ENCODE data around the gene ADD3. TPM values are rescaled to one million over a fixed set of nuclear protein-coding genes. Genes with fewer than 3 reads are reported as not detected.

The ADD3 gene
- total and polyA plus RNA-seq, 5 experiments from 2014 or later: 332 to 405 (median 358) TPM

DNA sequence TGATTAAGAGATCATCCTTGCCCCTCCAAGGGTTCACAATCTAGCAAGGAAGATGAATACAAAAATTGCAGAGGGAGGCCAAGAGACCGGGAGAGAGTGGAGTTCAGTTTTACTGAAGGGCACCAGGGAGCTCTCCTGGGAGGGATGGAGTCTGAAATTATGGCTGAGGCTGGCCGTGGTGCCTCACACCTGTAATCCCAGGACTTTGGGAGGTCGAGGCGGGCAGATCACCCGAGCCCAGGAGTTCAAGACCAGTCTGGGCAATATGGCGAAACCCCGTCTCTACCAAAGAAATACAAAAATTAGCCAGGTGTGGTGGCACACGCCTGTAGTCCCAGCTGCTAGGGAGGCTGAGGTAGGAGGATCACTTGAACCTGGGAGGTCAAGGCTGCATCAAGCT is 148.3 kb downstream of the ADD3 start:
- peak overlapping the region in 5 of 10 donors; percentile 30 to 63 (median 43) for H3K27ac Mint-ChIP-seq
- H3K27me3 Mint-ChIP-seq: peaks cover 44 to 98% (median 72%) of the 10 kb centered on the region in 5 donors
- H3K36me3 Mint-ChIP-seq: peaks cover 0 to 2% (median 0%) of the 10 kb centered on the region in 3 donors
- POLR2A ChIA-PET: interaction anchor here (0.5 to 1.8 kb wide), 6 partner anchors 9 to 150 kb away, joined by 3 to 6 read pairs (median 4); partner anchors contain the start of gene MXI1
- peak overlapping the region in 6 of 10 donors; percentile 22 to 81 (median 46) for H3K4me3 Mint-ChIP-seq
- peaks cover 12 to 59% (median 27%) of the 10 kb centered on the region in 4 donors for H3K4me1 Mint-ChIP-seq
- no peak for ATAC-seq
- no peak for DNase-seq
- H3K9me3 Mint-ChIP-seq: peaks cover 0 to 1% (median 0%) of the 10 kb centered on the region in 9 donors

DNA sequence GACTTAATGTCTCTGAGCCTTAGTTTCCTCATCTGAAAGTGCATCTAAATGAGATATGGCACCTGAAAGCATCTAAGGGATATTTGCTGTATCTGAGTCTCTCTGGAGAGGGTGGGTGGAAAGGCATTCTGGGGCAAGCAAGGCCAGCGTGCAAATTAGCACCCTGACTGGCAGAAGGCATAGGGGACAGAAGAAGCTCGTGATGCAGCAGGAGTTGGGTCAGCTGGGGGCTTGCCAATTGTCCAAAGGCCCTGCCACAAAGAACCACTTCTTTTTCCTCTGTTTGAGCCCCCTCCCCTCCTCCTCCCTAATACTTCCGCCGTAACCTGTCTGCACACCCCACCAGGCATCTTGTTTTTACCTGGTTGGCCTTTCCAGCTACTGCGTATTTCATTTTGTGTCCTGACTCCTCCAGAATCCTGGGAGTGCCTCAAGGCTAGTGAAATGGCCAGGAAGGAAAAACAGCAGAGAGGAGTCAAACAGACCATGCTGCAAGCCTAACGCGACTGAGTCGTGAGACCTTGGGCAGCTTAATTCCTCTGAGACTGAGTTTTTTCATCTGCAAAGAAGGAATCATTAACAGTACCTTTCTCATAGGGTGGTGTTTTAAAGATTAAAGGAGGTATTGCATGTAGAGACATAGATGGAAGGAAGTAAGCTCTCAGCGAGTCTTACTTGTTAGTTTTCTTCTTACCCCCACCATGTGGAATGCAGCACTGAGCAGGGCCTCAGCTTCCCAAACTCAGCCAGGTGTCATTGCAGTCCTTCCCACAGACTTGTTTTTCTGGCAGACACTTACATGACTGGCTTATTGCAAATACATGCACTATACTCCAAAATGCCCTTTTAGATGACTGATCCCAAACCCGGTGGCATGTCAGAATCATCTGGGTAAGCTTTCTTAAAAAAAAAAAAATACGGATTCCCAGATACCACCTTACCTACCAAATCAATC is 150.5 kb downstream of the ADD3 start:
- Mint-ChIP-seq H3K4me1 (peaks cover 11 to 48% (median 27%) of the 10 kb centered on the region in 4 donors), H3K9me3 (peaks cover 0 to 1% (median 0%) of the 10 kb centered on the region in 9 donors), H3K36me3 (peaks cover 0 to 1% (median 0%) of the 10 kb centered on the region in 3 donors), H3K27ac (peak overlapping the region in 1 of 10 donors; percentile 54), H3K27me3 (peaks cover 47 to 98% (median 75%) of the 10 kb centered on the region in 5 donors), H3K4me3 (peak overlapping the region in 3 of 10 donors; percentile 22 to 48 (median 37))
- ATAC-seq (no peak), DNase-seq (no peak)
- POLR2A ChIA-PET: interaction anchor here (0.6 kb wide), 1 partner anchor 373 kb away, joined by 4 read pairs; no protein-coding TSS in a partner anchor

DNA sequence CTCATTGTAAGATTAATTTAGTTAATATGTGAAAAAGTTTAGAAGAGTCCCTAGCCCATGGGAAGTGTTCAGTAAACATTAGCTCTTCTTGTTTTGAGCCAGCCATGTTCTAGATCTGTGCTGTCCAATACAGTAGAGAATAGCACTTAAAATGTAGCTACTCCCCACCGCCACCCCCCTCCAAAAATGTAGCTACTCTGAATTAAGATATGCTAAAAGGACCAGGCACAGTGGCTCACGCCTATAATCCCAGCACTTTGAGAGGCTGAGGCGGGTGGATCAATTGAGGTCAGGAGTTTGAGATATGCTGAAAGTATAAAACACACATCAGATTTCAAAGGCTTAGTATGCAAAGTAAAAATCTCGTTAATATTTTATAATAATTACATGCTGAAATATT is 152.3 kb downstream of the ADD3 start:
- Mint-ChIP-seq H3K27me3 (peaks cover 46 to 96% (median 74%) of the 10 kb centered on the region in 5 donors), H3K36me3 (no peaks in the 10 kb centered on the region)

DNA sequence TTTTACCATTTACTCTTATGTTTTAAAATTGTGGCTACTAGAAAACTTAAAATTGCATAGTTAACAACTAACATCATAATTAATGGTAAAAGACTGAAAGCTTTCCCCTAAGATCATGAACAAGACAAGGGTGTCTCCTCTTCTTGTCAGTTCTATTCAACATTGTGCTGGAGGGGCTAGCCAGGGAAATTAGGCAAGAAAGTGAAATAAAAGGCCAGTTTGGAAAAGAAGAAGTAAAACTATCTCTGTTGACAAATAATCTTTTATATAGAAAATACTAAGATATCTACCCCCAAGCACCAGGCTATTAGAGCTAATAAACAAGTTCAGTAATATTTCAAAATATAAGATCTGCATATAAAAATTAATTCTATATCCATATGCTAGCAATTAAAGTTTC is 152.7 kb downstream of the ADD3 start:
- DNase-seq (no peak), ATAC-seq (no peak)
- H3K36me3 Mint-ChIP-seq: no peaks in the 10 kb centered on the region
- H3K27me3 Mint-ChIP-seq: peaks cover 49 to 96% (median 77%) of the 10 kb centered on the region in 5 donors
- no peak overlapping the region for H3K4me3 Mint-ChIP-seq
- peaks cover 11 to 32% (median 23%) of the 10 kb centered on the region in 4 donors for H3K4me1 Mint-ChIP-seq
- POLR2A ChIA-PET: interaction anchor here (0.7 to 1.2 kb wide), 2 partner anchors 37 to 47 kb away, joined by 3 read pairs; partner anchors contain the start of gene MXI1
- H3K9me3 Mint-ChIP-seq: peaks cover 0 to 1% (median 0%) of the 10 kb centered on the region in 9 donors
- no peak overlapping the region for H3K27ac Mint-ChIP-seq

More for the DNA sequence above, 152.3 kb downstream of the ADD3 start:
- POLR2A ChIA-PET: interaction anchor here (1.2 kb wide), 1 partner anchor 48 kb away, joined by 3 read pairs; the partner anchor contains the start of gene MXI1
- peak overlapping the region in 1 of 10 donors; percentile 16 for H3K27ac Mint-ChIP-seq
- peaks cover 0 to 1% (median 0%) of the 10 kb centered on the region in 9 donors for H3K9me3 Mint-ChIP-seq
- ATAC-seq (no peak), DNase-seq (no peak)
- no peak overlapping the region for H3K4me3 Mint-ChIP-seq
- peaks cover 11 to 35% (median 26%) of the 10 kb centered on the region in 4 donors for H3K4me1 Mint-ChIP-seq

DNA sequence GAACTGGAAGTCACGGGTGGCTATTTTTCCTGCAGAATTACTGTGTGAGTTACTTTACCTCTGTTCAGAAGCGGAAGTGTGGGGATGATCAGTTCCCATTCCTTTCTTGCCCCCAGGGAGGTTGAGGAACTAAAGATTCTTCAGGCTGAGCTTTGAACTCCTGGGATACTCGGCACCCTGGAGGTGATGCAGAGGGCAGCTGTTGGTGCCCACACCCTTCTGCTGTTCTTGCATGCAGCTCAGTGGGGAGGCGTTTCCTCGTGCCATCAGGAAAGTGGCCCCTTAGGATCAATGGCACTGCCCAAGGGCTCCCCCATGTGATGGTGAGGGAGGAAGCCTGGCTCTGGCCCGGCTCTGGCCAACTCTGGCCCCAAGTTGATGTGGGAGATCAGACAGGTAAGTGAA is 155.0 kb downstream of the ADD3 start:
- ATAC-seq (no peak), DNase-seq (no peak)
- no peak overlapping the region for H3K4me3 Mint-ChIP-seq
- POLR2A ChIA-PET: no interaction called here
- H3K4me1 Mint-ChIP-seq: peaks cover 0 to 12% (median 6%) of the 10 kb centered on the region in 4 donors
- peaks cover 57 to 89% (median 77%) of the 10 kb centered on the region in 5 donors for H3K27me3 Mint-ChIP-seq
- H3K36me3 Mint-ChIP-seq: peaks cover 0 to 4% (median 0%) of the 10 kb centered on the region in 3 donors
- H3K9me3 Mint-ChIP-seq: no peaks in the 10 kb centered on the region
- no peak overlapping the region for H3K27ac Mint-ChIP-seq

DNA sequence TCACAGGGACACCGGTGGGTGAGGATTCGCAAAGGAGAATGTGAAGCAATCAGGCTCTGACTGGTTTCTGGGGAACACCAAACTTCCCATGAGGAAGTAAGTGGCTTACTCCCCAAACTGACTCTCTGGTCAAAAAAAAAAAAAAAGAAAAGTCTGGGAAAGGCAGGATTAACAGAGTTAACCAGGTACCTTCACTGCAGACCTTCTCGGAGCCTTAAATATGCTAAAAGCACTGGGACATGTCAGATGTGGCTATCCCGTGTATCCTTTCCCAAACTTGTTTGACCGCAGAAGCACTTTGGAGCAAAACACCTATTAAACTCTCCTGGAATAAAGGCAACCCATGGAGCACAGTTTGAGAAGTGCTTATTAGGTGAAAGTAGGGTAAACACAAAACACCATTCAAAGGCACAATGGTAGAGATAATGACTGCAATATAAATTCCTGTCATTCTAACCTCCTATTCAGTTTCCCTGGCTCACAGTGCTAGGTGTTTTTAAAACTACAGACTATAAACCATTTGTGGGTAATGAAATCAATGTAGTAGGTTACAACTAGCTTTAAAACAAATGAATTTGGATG is 155.5 kb downstream of the ADD3 start:
- Mint-ChIP-seq H3K9me3 (no peaks in the 10 kb centered on the region), H3K4me3 (no peak overlapping the region), H3K27ac (no peak overlapping the region), H3K36me3 (peaks cover 0 to 4% (median 0%) of the 10 kb centered on the region in 3 donors), H3K27me3 (peaks cover 59 to 89% (median 79%) of the 10 kb centered on the region in 5 donors), H3K4me1 (peaks cover under 1 to 12% (median 7%) of the 10 kb centered on the region in 4 donors)
- POLR2A ChIA-PET: no interaction called here
- DNase-seq (no peak), ATAC-seq (no peak)

DNA sequence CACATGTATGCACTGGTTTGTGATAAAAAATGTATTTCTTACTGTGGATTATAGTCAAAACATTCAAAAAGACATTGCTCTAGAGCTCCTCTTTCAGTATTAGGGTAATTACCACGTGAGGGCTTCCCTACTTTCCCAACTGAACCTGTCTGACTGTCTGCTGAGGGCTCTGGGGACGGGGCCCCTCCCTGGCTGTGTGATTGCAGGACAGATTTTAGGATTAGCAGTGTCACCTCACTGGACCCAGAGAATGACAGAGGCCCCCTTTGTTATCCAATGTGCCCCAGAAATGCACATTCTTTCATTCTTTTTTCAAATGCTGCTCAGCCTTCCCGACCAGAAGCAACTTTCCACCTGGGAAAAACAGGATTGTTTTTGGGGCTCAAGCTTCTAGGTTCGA is 156.1 kb downstream of the ADD3 start:
- H3K4me3 Mint-ChIP-seq: no peak overlapping the region
- POLR2A ChIA-PET: no interaction called here

DNA sequence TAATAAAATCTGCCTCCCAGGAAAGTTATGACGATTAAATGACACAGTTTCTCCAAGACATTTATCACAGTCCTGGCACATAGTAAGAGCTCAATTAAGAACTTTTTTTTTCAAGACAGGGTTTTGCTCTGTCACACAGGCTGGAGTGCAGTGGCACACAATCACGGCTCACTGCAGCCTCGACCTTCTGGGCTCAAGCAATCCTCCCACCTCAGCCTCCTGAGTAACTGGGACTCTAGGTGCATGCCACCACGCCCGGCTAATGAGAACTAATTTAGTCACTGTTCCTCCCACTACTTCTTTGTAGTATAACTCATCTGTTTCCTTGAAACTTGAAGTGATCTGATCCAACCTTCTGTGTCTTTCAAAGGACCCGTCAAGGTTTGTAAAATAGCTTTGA is 157.5 kb downstream of the ADD3 start:
- ATAC-seq (no peak), DNase-seq (no peak)
- Mint-ChIP-seq H3K4me1 (peaks cover 9 to 19% (median 17%) of the 10 kb centered on the region in 4 donors), H3K9me3 (no peaks in the 10 kb centered on the region), H3K27me3 (peaks cover 60 to 89% (median 78%) of the 10 kb centered on the region in 5 donors), H3K36me3 (peaks cover 0 to 4% (median 0%) of the 10 kb centered on the region in 3 donors), H3K4me3 (no peak overlapping the region), H3K27ac (no peak overlapping the region)
- POLR2A ChIA-PET: interaction anchor here (1.0 to 1.8 kb wide), 2 partner anchors 9 to 44 kb away, joined by 4 read pairs; no protein-coding TSS in a partner anchor

More for the DNA sequence above, 156.1 kb downstream of the ADD3 start:
- DNase-seq: no peak
- H3K36me3 Mint-ChIP-seq: peaks cover 0 to 4% (median 0%) of the 10 kb centered on the region in 3 donors
- peaks cover 4 to 13% (median 11%) of the 10 kb centered on the region in 4 donors for H3K4me1 Mint-ChIP-seq
- H3K27me3 Mint-ChIP-seq: peaks cover 59 to 89% (median 77%) of the 10 kb centered on the region in 5 donors
- H3K27ac Mint-ChIP-seq: no peak overlapping the region
- no peak for ATAC-seq
- H3K9me3 Mint-ChIP-seq: no peaks in the 10 kb centered on the region

DNA sequence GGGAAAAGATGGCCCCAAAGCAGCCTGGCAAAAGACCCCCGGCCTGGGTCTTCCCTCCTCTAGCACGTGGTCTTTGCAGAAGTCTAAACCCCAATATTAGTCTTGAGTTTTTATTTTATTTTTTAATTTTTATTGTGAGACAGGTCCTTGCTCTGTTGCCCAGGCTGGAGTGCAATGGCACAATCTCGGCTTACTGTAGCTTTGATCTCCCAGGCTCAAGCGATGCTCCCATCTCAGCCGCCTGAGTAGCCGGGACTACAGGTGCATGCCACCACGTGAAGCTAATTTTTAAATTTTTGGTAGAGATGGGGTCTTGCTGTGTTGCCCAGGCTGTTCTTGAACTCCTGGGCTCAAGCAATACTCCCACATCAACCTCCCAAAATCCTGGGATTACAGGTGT is 159.4 kb downstream of the ADD3 start:
- Mint-ChIP-seq H3K36me3 (peaks cover 0 to 4% (median 0%) of the 10 kb centered on the region in 3 donors), H3K9me3 (no peaks in the 10 kb centered on the region), H3K4me1 (peaks cover 9 to 27% (median 19%) of the 10 kb centered on the region in 4 donors), H3K27me3 (peaks cover 57 to 90% (median 76%) of the 10 kb centered on the region in 5 donors), H3K4me3 (no peak overlapping the region), H3K27ac (no peak overlapping the region)
- ATAC-seq (no peak), DNase-seq (no peak)
- POLR2A ChIA-PET: no interaction called here

DNA sequence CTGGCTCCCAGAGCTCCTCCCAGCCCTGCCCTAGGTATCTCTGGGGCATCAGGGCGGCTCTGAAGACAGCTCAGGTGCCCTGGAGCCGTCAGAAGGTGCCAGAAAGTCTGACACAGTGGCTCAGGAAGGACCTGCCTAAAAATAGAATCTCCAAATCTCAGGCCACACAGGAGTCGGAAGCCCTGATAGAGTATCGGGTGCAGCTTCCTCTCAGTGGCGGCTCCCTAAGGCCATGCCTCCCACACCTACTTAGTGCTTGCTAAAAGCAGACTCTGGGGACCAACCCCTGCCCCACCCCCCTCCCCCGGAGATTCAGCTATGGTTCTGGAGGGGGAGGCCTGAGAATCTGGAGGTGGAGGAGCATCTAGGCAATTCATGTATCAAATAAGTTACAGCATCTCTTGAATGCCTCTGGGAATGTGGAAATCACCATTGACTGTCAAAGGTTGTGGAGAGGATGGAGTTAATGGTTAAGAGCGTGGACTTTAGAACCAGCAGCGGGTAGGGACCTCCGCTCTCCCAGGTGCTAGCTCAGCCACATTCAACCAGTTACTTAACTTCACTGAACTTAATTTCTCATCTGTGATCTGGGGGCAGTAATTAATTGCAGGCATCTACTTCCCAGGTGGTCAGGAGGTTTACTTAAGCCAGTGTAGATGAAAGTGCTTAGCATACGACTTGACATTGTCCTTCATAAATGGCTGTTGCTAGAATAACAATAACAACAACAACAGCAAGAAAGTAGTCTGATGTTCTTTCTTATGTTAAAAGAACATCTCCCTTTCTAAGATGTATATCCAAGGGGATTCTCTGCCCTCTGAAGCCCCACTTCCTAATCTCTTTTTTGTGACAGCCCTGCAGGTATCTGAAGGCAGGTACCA is 161.1 kb downstream of the ADD3 start:
- H3K4me3 Mint-ChIP-seq: peak overlapping the region in 1 of 10 donors; percentile 25
- H3K27me3 Mint-ChIP-seq: peaks cover 57 to 90% (median 73%) of the 10 kb centered on the region in 5 donors
- DNase-seq: no peak
- peak; percentile 52 to 64 for ATAC-seq
- H3K9me3 Mint-ChIP-seq: no peaks in the 10 kb centered on the region
- H3K27ac Mint-ChIP-seq: no peak overlapping the region
- peaks cover 0 to 4% (median 0%) of the 10 kb centered on the region in 3 donors for H3K36me3 Mint-ChIP-seq
- POLR2A ChIA-PET: no interaction called here
- peaks cover 9 to 27% (median 19%) of the 10 kb centered on the region in 4 donors for H3K4me1 Mint-ChIP-seq

DNA sequence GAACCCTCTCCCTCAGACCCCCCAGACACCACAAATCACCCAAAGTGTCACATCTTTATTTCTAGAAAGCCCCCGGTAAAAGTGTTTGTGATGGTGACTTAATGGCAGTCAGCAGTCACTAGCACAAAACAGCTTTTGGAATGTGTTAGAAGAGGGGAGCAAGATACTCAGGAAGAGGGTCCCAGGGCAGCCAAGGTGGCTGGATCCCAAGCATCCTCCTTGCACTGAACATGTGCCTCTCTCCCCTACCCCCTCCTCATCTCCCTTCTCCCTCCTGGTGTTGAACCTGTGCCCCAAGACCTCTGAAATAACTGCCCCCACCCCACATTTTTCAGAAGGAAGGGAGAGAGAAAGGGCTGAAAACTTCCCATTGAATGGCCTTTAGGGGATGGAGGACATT is 161.8 kb downstream of the ADD3 start:
- no peak for ATAC-seq
- POLR2A ChIA-PET: no interaction called here

More for the DNA sequence above, 161.8 kb downstream of the ADD3 start:
- no peak overlapping the region for H3K27ac Mint-ChIP-seq
- no peaks in the 10 kb centered on the region for H3K9me3 Mint-ChIP-seq
- H3K4me1 Mint-ChIP-seq: peaks cover 9 to 27% (median 19%) of the 10 kb centered on the region in 4 donors
- DNase-seq: no peak
- H3K36me3 Mint-ChIP-seq: peaks cover 0 to 4% (median 0%) of the 10 kb centered on the region in 3 donors
- no peak overlapping the region for H3K4me3 Mint-ChIP-seq
- H3K27me3 Mint-ChIP-seq: peaks cover 57 to 90% (median 70%) of the 10 kb centered on the region in 5 donors
